GM21717 (cell line): ENCODE results near the gene MDFIC2.

Source experiments
- ATAC-seq: cut with Tn5 transposase; IDR thresholded peaks from one replicate; pipeline ENCODE4 v1.9.1; 2021; ENCODE audit warnings: mild to moderate bottlenecking, moderate library complexity; ENCODE audit not compliant: unreplicated experiment

Gene MDFIC2

GRCh38 chr3:70183781-70184504 lies 128.5 kb downstream of the MDFIC2 start:
- no peak for ATAC-seq

- no peak for ATAC-seq
These were observed 130.3 kb downstream of the MDFIC2 start for GRCh38 chr3:70182166-70182565.

- peak; percentile 66 for ATAC-seq
These were observed 131.8 kb downstream of the MDFIC2 start for GRCh38 chr3:70180664-70181063.

GRCh38 chr3:70179111-70179510 lies 133.3 kb downstream of the MDFIC2 start:
- peak; percentile 63 for ATAC-seq

GRCh38 chr3:70177881-70178645 lies 134.4 kb downstream of the MDFIC2 start:
- ATAC-seq: no peak

- ATAC-seq: no peak
These were observed 136.2 kb downstream of the MDFIC2 start for GRCh38 chr3:70176224-70176623.

- no peak for ATAC-seq
These were observed 155.6 kb downstream of the MDFIC2 start for GRCh38 chr3:70156808-70157207.

GRCh38 chr3:70150599-70150998 lies 161.8 kb downstream of the MDFIC2 start:
- no peak for ATAC-seq

GRCh38 chr3:70149714-70150400 lies 162.6 kb downstream of the MDFIC2 start:
- ATAC-seq: no peak
